H1 (cell line): ENCODE results near the gene EIF4E1B. TPM values are rescaled to one million over a fixed set of nuclear protein-coding genes. Genes with fewer than 3 reads are reported as not detected.

Source experiments
- CTCF ChIA-PET: fragments of 300-600 bp; sonication (Branson Sonifier 250); formaldehyde crosslinking; loops from one replicate; lab custom pipeline; 2021; ENCODE audit not compliant: partially characterized antibody; lab: Charles Lee
- POLR2A ChIA-PET: fragments of 300-600 bp; sonication (Branson Sonifier 250); formaldehyde crosslinking; loops from one replicate; lab custom pipeline; 2021; ENCODE audit warnings: inconsistent platforms; ENCODE audit not compliant: partially characterized antibody; lab: Charles Lee
- DNase-seq, 2 experiments: peaks; one replicate each; pipeline versions ENCODE4 v3.0.0 to v3.0.0-alpha.2; 2010 to 2022; ENCODE audit warnings: low spot score in 2 of 2, low read depth in 1 of 2, mixed read lengths in 1 of 2
- FAIRE-seq: peaks from 2 replicates; lab custom pipeline; 2011; peaks lifted over from hg19 to GRCh38; lab: Jason Lieb, UNC
- H2AFZ ChIP-seq: 2 replicates; pipeline ENCODE4 v1.8.1; 2012; ENCODE audit warnings: low read length, inconsistent platforms
- H2AK5ac ChIP-seq: 2 replicates; pipeline ENCODE4 v1.6.1; 2013; ENCODE audit warnings: low read depth, low read length
- H2BK120ac ChIP-seq: replicated peaks from 2 replicates; pipeline ENCODE3; 2013; ENCODE audit warnings: low read depth, low read length, inconsistent platforms
- H2BK12ac ChIP-seq: 2 replicates; pipeline ENCODE4 v1.6.1; 2013; ENCODE audit warnings: low read depth, low read length
- H2BK15ac ChIP-seq: 2 replicates; pipeline ENCODE4 v1.6.1; 2013; ENCODE audit warnings: low read length
- H2BK20ac ChIP-seq: 2 replicates; pipeline ENCODE4 v1.6.1; 2013; ENCODE audit warnings: low read length
- H2BK5ac ChIP-seq: 2 replicates; pipeline ENCODE4 v1.6.1; 2013; ENCODE audit warnings: low read depth, low read length
- H3K14ac ChIP-seq: 2 replicates; pipeline ENCODE4 v1.6.1; 2013; ENCODE audit warnings: inconsistent platforms; ENCODE audit not compliant: insufficient read length
- H3K18ac ChIP-seq: 2 replicates; pipeline ENCODE4 v1.6.1; 2013; ENCODE audit warnings: low read length; ENCODE audit errors: extremely low read depth
- H3K23ac ChIP-seq: 2 replicates; pipeline ENCODE4 v1.6.1; 2013; ENCODE audit warnings: inconsistent platforms; ENCODE audit not compliant: insufficient read length
- H3K23me2 ChIP-seq: 2 replicates; pipeline ENCODE4 v1.6.1; 2013; ENCODE audit warnings: low read depth, low read length
- H3K27ac ChIP-seq: 2 replicates; pipeline ENCODE4 v1.6.1; 2011; ENCODE audit warnings: low read depth, low read length, inconsistent platforms
- H3K27me3 ChIP-seq, 4 experiments: replicated peaks in 1 of 4; 1 replicate in 1 of 4; 2 replicates in 3 of 4; pipeline versions ENCODE4 v1.6.1 to v1.8.1; 2011 to 2013; ENCODE audit warnings: low read length in 3 of 4, mild to moderate bottlenecking in 3 of 4, inconsistent platforms in 2 of 4, mixed read lengths in 2 of 4, moderate library complexity in 1 of 4; ENCODE audit not compliant: control insufficient read depth in 3 of 4, insufficient read depth in 3 of 4; ENCODE audit errors: extremely low read depth in 1 of 4
- H3K36me3 ChIP-seq, 4 experiments: 2 replicates each; pipeline versions ENCODE4 v1.6.1 to v1.8.1; 2011 to 2013; ENCODE audit warnings: mild to moderate bottlenecking in 4 of 4, low read length in 3 of 4, moderate library complexity in 2 of 4, control low read depth in 1 of 4, inconsistent platforms in 1 of 4; ENCODE audit not compliant: insufficient read depth in 4 of 4, control insufficient read depth in 2 of 4
- H3K4ac ChIP-seq: replicated peaks from 2 replicates; pipeline ENCODE3; 2013; ENCODE audit warnings: low read length, low read depth, mixed read lengths, inconsistent platforms; ENCODE audit not compliant: insufficient read length
- H3K4me1 ChIP-seq, 4 experiments: replicated peaks in 1 of 4; 1 replicate in 1 of 4; 2 replicates in 3 of 4; pipeline versions ENCODE4 v1.6.1 to v1.8.1; 2011 to 2013; ENCODE audit warnings: low read length in 3 of 4, inconsistent platforms in 2 of 4, mixed read lengths in 1 of 4; ENCODE audit not compliant: insufficient read depth in 4 of 4, control insufficient read depth in 3 of 4
- H3K4me2 ChIP-seq, 2 experiments: 2 replicates each; pipeline versions ENCODE4 v1.6.1 to v1.8.1; 2011 to 2013; ENCODE audit warnings: low read depth in 2 of 2, low read length in 2 of 2, control low read depth in 1 of 2, inconsistent platforms in 1 of 2, mild to moderate bottlenecking in 1 of 2; ENCODE audit not compliant: insufficient read depth in 1 of 2
- H3K4me3 ChIP-seq, 4 experiments: fragments of 200-600, 300-600 bp in 1 of 4; sonication (generic), shearing (Covaris generic), sonication (Bioruptor Twin) in 1 of 4; 2 replicates each; pipeline versions ENCODE4 v1.5.1 to v1.8.1; 2011 to 2016; ENCODE audit warnings: low read length in 4 of 4, low read depth in 3 of 4, control low read depth in 2 of 4, inconsistent platforms in 2 of 4, mild to moderate bottlenecking in 2 of 4, mixed read lengths in 1 of 4, moderate library complexity in 1 of 4; ENCODE audit not compliant: insufficient read depth in 2 of 4; ENCODE audit errors: extremely low read depth in 1 of 4
- H3K56ac ChIP-seq: replicated peaks from 2 replicates; pipeline ENCODE3; 2013; ENCODE audit warnings: low read depth, mild to moderate bottlenecking, mixed read lengths, low read length, inconsistent platforms; ENCODE audit not compliant: insufficient read length
- H3K79me1 ChIP-seq: 2 replicates; pipeline ENCODE4 v1.6.1; 2013; ENCODE audit warnings: low read depth, low read length, control low read depth
- H3K79me2 ChIP-seq, 2 experiments: 2 replicates each; pipeline versions ENCODE4 v1.6.1 to v1.8.1; 2012 to 2013; ENCODE audit warnings: low read length in 2 of 2, mild to moderate bottlenecking in 2 of 2, inconsistent platforms in 1 of 2; ENCODE audit not compliant: insufficient read depth in 2 of 2, control insufficient read depth in 1 of 2
- H3K9ac ChIP-seq, 4 experiments: replicated peaks in 1 of 4; 1 replicate in 1 of 4; 2 replicates in 3 of 4; pipeline versions ENCODE4 v1.6.1 to v1.8.1; 2011 to 2013; ENCODE audit warnings: low read depth in 3 of 4, low read length in 3 of 4, control low read depth in 2 of 4, mild to moderate bottlenecking in 2 of 4, moderate library complexity in 2 of 4, inconsistent platforms in 1 of 4; ENCODE audit errors: extremely low read depth in 1 of 4
- H3K9me3 ChIP-seq, 2 experiments: 2 replicates each; pipeline versions ENCODE4 v1.6.1 to v1.8.1; 2012 to 2013; ENCODE audit warnings: mild to moderate bottlenecking in 2 of 2, moderate library complexity in 2 of 2, control low read depth in 1 of 2, inconsistent platforms in 1 of 2, low read depth in 1 of 2, low read length in 1 of 2, mixed read lengths in 1 of 2; ENCODE audit not compliant: insufficient read depth in 2 of 2
- H4K20me1 ChIP-seq, 2 experiments: replicated peaks in 1 of 2; 2 replicates each; pipeline versions ENCODE3 to v1.8.1; 2011 to 2013; ENCODE audit warnings: inconsistent platforms in 2 of 2, low read length in 2 of 2, mild to moderate bottlenecking in 1 of 2; ENCODE audit not compliant: insufficient read depth in 2 of 2, control insufficient read depth in 1 of 2
- H4K5ac ChIP-seq: 2 replicates; pipeline ENCODE4 v1.6.1; 2013; ENCODE audit warnings: low read length, low read depth, mixed read lengths, inconsistent platforms; ENCODE audit not compliant: insufficient read length
- H4K8ac ChIP-seq: 2 replicates; pipeline ENCODE4 v1.8.0; 2013; ENCODE audit warnings: mild to moderate bottlenecking, moderate library complexity, low read length, inconsistent platforms; ENCODE audit not compliant: insufficient read depth; ENCODE audit errors: extremely low read depth
- H4K91ac ChIP-seq: replicated peaks from 2 replicates; pipeline ENCODE3; 2013; ENCODE audit warnings: low read length, mixed read lengths, inconsistent platforms; ENCODE audit not compliant: insufficient read length
- FOSL1 ChIP-seq: IDR thresholded peaks from 2 replicates; pipeline ENCODE4 v1.6.1; 2011; ENCODE audit warnings: mild to moderate bottlenecking, low read depth, low read length, moderate library complexity; ENCODE audit not compliant: insufficient read depth
- PHF8 ChIP-seq: fragments of 200-600 bp; sonication (generic); conservative IDR thresholded peaks from 2 replicates; pipeline ENCODE4 v1.7.1; 2012; ENCODE audit warnings: low read depth, mild to moderate bottlenecking, inconsistent platforms, low read length, moderate library complexity
- WGBS, 2 experiments: shearing (Covaris generic) in 1 of 2; methylation state at CpG; one replicate each; pipeline versions ENCODE4 v1.1.6 to v1.1.7; 2013 to 2015; ENCODE audit warnings: low lambda C conversion rate in 2 of 2, mixed read lengths in 2 of 2, inconsistent platforms in 1 of 2, low coverage in 1 of 2, missing lambda C conversion rate in 1 of 2; ENCODE audit not compliant: insufficient replicate concordance in 2 of 2, insufficient coverage in 1 of 2, insufficient read length in 1 of 2; ENCODE audit errors: extremely low coverage in 1 of 2, missing lambda C conversion rate in 1 of 2; 5-methylcytosine and 5-hydroxymethylcytosine counted together
- polyA plus RNA-seq, 7 experiments: library from polyadenylated mRNA; depleted of rRNA in 3 of 7; stranded (reverse) in 5 of 7; unstranded in 2 of 7; fragments of >200 nt in 5 of 7; fragments of 200-250 nt in 2 of 7; gene quantifications; 1 replicate in 5 of 7; 2 replicates in 1 of 7; 4 replicates in 1 of 7; pipeline versions ENCODE4 v1.2.1 to v1.2.3, GENCODE V29; 2011 to 2013; ENCODE audit warnings: missing spikeins in 2 of 7, mixed read lengths in 2 of 7
- total RNA-seq: library from RNA; stranded (reverse); fragmentation: NEBNext Ultra II Directional; extraction: Animal tissue kit (Norgen Biotek cat#: 25700); gene quantifications from 2 replicates; pipeline ENCODE4 v1.2.1, GENCODE V29; 2021

The EIF4E1B gene
- total and polyA plus RNA-seq, 2 of the 8 experiments (the other 6 are each of a cell fraction or from before 2014, with no cell fraction given), result 0.97 to 1.3 TPM

GRCh38 chr5:176694146-176694545, 63.7 kb downstream of the EIF4E1B start:
- H2AK5ac ChIP-seq, result peak overlapping the region; percentile 87; the same call in 1 of the 2 replicates
- no peaks in the 10 kb centered on the region; the same call in 1 of the 2 replicates for H3K23me2 ChIP-seq
- peak overlapping the region; percentile 32; the same call in 1 of the 2 replicates for H4K8ac ChIP-seq
- peak overlapping the region; percentile 40 for H2BK15ac ChIP-seq
- DNase-seq (no peak), FAIRE-seq (no peak)
- no peak overlapping the region for H3K56ac ChIP-seq
- no peak overlapping the region for H3K4ac ChIP-seq
- H3K9me3 ChIP-seq, result no peaks in the 10 kb centered on the region
- H3K18ac ChIP-seq, result no peak overlapping the region
- no peak overlapping the region for H2BK5ac ChIP-seq
- H2BK12ac ChIP-seq, result no peak overlapping the region; the same call in 1 of the 2 replicates
- H2BK120ac ChIP-seq, result no peak overlapping the region
- peaks cover 0 to 3% (median under 1%) of the 10 kb centered on the region in 4 experiments; a peak in 4 of 7 replicates for H3K27me3 ChIP-seq
- H3K4me1 ChIP-seq, result peaks cover 20 to 43% (median 31%) of the 10 kb centered on the region in 4 experiments
- no peak overlapping the region for H3K4me3 ChIP-seq
- H3K36me3 ChIP-seq, result no peaks in the 10 kb centered on the region
- peak overlapping the region; percentile 73 for H2BK20ac ChIP-seq
- ChIA-PET POLR2A (interaction anchor here (1.4 to 2.8 kb wide), 5 partner anchors 11 to 42 kb away, joined by 3 to 13 read pairs (median 6); no protein-coding TSS in a partner anchor), CTCF (interaction anchor here (0.8 to 32.2 kb wide), 11 partner anchors 6 to 169 kb away, joined by 3 to 859 read pairs (median 3); no protein-coding TSS in a partner anchor)
- no peak overlapping the region for H3K4me2 ChIP-seq
- no peak overlapping the region for H4K5ac ChIP-seq
- no peak overlapping the region for H3K9ac ChIP-seq
- no peak overlapping the region for H3K14ac ChIP-seq
- no peaks in the 10 kb centered on the region for H3K79me1 ChIP-seq
- WGBS, 2 experiments, result 91% methylated on average over 10 of the region's 10 CpGs; no CpG with 5 or more reads in 1 of the 2 experiments
- H3K23ac ChIP-seq, result no peak overlapping the region
- no peak overlapping the region for H2AFZ ChIP-seq
- peak overlapping the region; percentile 49 for H4K91ac ChIP-seq
- no peaks in the 10 kb centered on the region for H4K20me1 ChIP-seq
- H3K27ac ChIP-seq, result no peak overlapping the region
- H3K79me2 ChIP-seq, result no peaks in the 10 kb centered on the region
- no peak for TF ChIP-seq PHF8
- TF ChIP-seq FOSL1, result no peak
